HL-60 (cell line): ENCODE results near the gene ZBTB24.

Source experiments
- CTCF ChIP-seq: IDR thresholded peaks from one replicate; pipeline ENCODE4 v1.5.1; 2011; ENCODE audit warnings: low read length, control low read depth, inconsistent platforms; ENCODE audit not compliant: insufficient read depth
- GABPA ChIP-seq: IDR thresholded peaks from 2 replicates; pipeline ENCODE4 v1.6.1; 2012; ENCODE audit warnings: low read depth
- POLR2AphosphoS5 ChIP-seq: IDR thresholded peaks from 2 replicates; pipeline ENCODE4 v1.6.1; 2012; ENCODE audit warnings: low read depth
- REST ChIP-seq: IDR thresholded peaks from 2 replicates; pipeline ENCODE4 v1.6.1; 2012; ENCODE audit warnings: low read depth; ENCODE audit not compliant: insufficient replicate concordance

- TF ChIP-seq CTCF (no peak), GABPA (no peak), REST (no peak), POLR2AphosphoS5 (no peak)
Measured at GRCh38 chr6:109521080-109521479, 38.1 kb upstream of the ZBTB24 start.
